Esophagus muscularis mucosa (tissue), 4 donors: ENCODE results near the gene ATF7IP2. TPM values are rescaled to one million over a fixed set of nuclear protein-coding genes. Genes with fewer than 3 reads are reported as not detected.

Experiments
- DNase-seq: peaks from one replicate; pipeline ENCODE4 v3.0.0-alpha.2; 2017; ENCODE audit errors: extremely low spot score
- H3K27ac ChIP-seq, 4 donors: fragments of 200-600 bp; sonication (generic); replicated peaks in 1 of 4; 1 replicate in 3 of 4; 2 replicates in 1 of 4; pipeline ENCODE4 v1.5.1; 2016 to 2019; ENCODE audit warnings: mild to moderate bottlenecking in 1 of 4
- H3K27me3 ChIP-seq, 4 donors: fragments of 200-600 bp; sonication (generic); one replicate each; pipeline versions ENCODE4 v1.5.1 to v1.6.0; 2016 to 2019
- H3K36me3 ChIP-seq, 4 donors: fragments of 200-600 bp; sonication (generic); one replicate each; pipeline ENCODE4 v1.5.1; 2016 to 2019
- H3K4me1 ChIP-seq, 4 donors: fragments of 200-600 bp; sonication (generic); one replicate each; pipeline ENCODE4 v1.5.1; 2016 to 2019
- H3K4me3 ChIP-seq, 4 donors: fragments of 200-600 bp; sonication (generic); 1 replicate in 2 of 4; 2 replicates in 2 of 4; pipeline ENCODE4 v1.5.1; 2016 to 2019; ENCODE audit warnings: mild to moderate bottlenecking in 4 of 4, moderate library complexity in 1 of 4
- H3K9me3 ChIP-seq, 4 donors: fragments of 200-600 bp; sonication (generic); 1 replicate in 3 of 4; 2 replicates in 1 of 4; pipeline ENCODE4 v1.5.1; 2016 to 2019
- CTCF ChIP-seq, 3 experiments: fragments of 200-600 bp in 2 of 3; fragments of 450-650 bp in 1 of 3; sonication (generic) in 2 of 3; IDR thresholded peaks; one replicate each; pipeline ENCODE4 v1.5.1; 2017 to 2019; ENCODE audit warnings: antibody characterized with exemption in 3 of 3, mild to moderate bottlenecking in 2 of 3, moderate library complexity in 1 of 3
- EP300 ChIP-seq: sonication (generic); formaldehyde crosslinking; IDR thresholded peaks from one replicate; pipeline ENCODE4 v1.6.1; 2017; ENCODE audit warnings: antibody characterized with exemption
- POLR2A ChIP-seq: fragments of 450-650 bp; IDR thresholded peaks from one replicate; pipeline ENCODE4 v1.6.1; 2017; ENCODE audit warnings: antibody characterized with exemption, moderate library complexity, mild to moderate bottlenecking, low read depth
- POLR2AphosphoS5 ChIP-seq, 2 donors: sonication (generic); formaldehyde crosslinking; IDR thresholded peaks; one replicate each; pipeline ENCODE4 v1.6.1; 2017; ENCODE audit warnings: antibody characterized with exemption in 2 of 2
- WGBS: methylation state at CpG from one replicate; pipeline ENCODE4 v1.1.5; 2018; 5-methylcytosine and 5-hydroxymethylcytosine counted together
- intact Hi-C: fragments of 100-400 bp; cut with DNase I; formaldehyde crosslinking; loops from one replicate; pipeline ENCODE4 v1.15.1; 2023
- total RNA-seq, 4 donors: library from RNA; depleted of rRNA; stranded (reverse); fragments of >200 nt; gene quantifications; one replicate each; pipeline versions ENCODE4 v1.1.0 to v1.2.1, GENCODE V29; 2016

The ATF7IP2 gene
- total RNA-seq, 4 donors from 2014 or later, result 4.1 to 8.3 (median 6.3) TPM

- TF ChIP-seq POLR2A (no peak), POLR2AphosphoS5 (IDR thresholded peaks at IDR 0.05) (no peak), EP300 (no peak), CTCF (IDR thresholded peaks at IDR 0.05) (no peak)
- no peak for DNase-seq
- no peak overlapping the region for H3K4me3 ChIP-seq
- no peak overlapping the region for H3K27ac ChIP-seq
- H3K27me3 ChIP-seq, result no peaks in the 10 kb centered on the region
- no peaks in the 10 kb centered on the region for H3K9me3 ChIP-seq
- 98% methylated on average over 6 of the region's 6 CpGs for WGBS
- intact Hi-C loops, result no loop called here
- H3K36me3 ChIP-seq, result peaks cover 14 to 73% (median 35%) of the 10 kb centered on the region in 4 donors
- peaks cover 0 to 7% (median 0%) of the 10 kb centered on the region in 4 donors for H3K4me1 ChIP-seq
These were observed 139.5 kb downstream of the ATF7IP2 start for GRCh38 chr16:10525214-10525825.

GRCh38 chr16:10526962-10527361 lies 141.1 kb downstream of the ATF7IP2 start:
- Histone ChIP-seq H3K27ac (no peak overlapping the region), H3K4me1 (peaks cover 0 to 2% (median 0%) of the 10 kb centered on the region in 4 donors), H3K36me3 (peaks cover 14 to 89% (median 47%) of the 10 kb centered on the region in 4 donors), H3K27me3 (no peaks in the 10 kb centered on the region), H3K4me3 (no peak overlapping the region), H3K9me3 (no peaks in the 10 kb centered on the region)
- 93% methylated on average over 7 of the region's 7 CpGs for WGBS
- no peak for DNase-seq
- TF ChIP-seq POLR2AphosphoS5 (IDR thresholded peaks at IDR 0.05) (no peak), POLR2A (no peak), CTCF (IDR thresholded peaks at IDR 0.05) (no peak), EP300 (no peak)
- intact Hi-C loops, result no loop called here

- DNase-seq, result no peak
- Histone ChIP-seq H3K36me3 (peaks cover 17 to 94% (median 60%) of the 10 kb centered on the region in 4 donors), H3K9me3 (no peaks in the 10 kb centered on the region), H3K27me3 (no peaks in the 10 kb centered on the region), H3K4me3 (no peak overlapping the region), H3K4me1 (no peaks in the 10 kb centered on the region), H3K27ac (no peak overlapping the region)
- no peak for TF ChIP-seq CTCF (IDR thresholded peaks at IDR 0.05)
- no peak for TF ChIP-seq POLR2AphosphoS5 (IDR thresholded peaks at IDR 0.05)
- no peak for TF ChIP-seq EP300
- 93% methylated on average over 8 of the region's 8 CpGs for WGBS
- intact Hi-C loops, result no loop called here
These were observed 142.8 kb downstream of the ATF7IP2 start for GRCh38 chr16:10528635-10529034.

- 83% methylated on average over 1 of the region's 1 CpG for WGBS
- intact Hi-C loops, result no loop called here
- no peak overlapping the region for H3K27ac ChIP-seq
- H3K4me1 ChIP-seq, result no peaks in the 10 kb centered on the region
- peaks cover 17 to 98% (median 66%) of the 10 kb centered on the region in 4 donors for H3K36me3 ChIP-seq
- no peaks in the 10 kb centered on the region for H3K9me3 ChIP-seq
- DNase-seq, result no peak
- H3K27me3 ChIP-seq, result no peaks in the 10 kb centered on the region
- no peak overlapping the region for H3K4me3 ChIP-seq
- no peak for TF ChIP-seq EP300
- no peak for TF ChIP-seq POLR2A
- no peak for TF ChIP-seq CTCF (IDR thresholded peaks at IDR 0.05)
- TF ChIP-seq POLR2AphosphoS5 (IDR thresholded peaks at IDR 0.05), result no peak
These were observed 144.2 kb downstream of the ATF7IP2 start for GRCh38 chr16:10529895-10530669.
